Calu3 (cell line): ENCODE measurements around the gene HDGFL2. TPM values are rescaled to one million over a fixed set of nuclear protein-coding genes. Genes with fewer than 3 reads are reported as not detected.

ENCODE experiments used
- Bru-seq: library from RNA; stranded (reverse); fragments of 400-500 nt; gene quantifications from one replicate; lab custom pipeline; 2021; lab: Mats Ljungman, UMichigan
- BruChase-seq, 2 experiments: library from RNA; stranded (reverse); fragments of 400-500 nt; gene quantifications; one replicate each; lab custom pipeline; 2021; lab: Mats Ljungman, UMichigan
- BruUV-seq: library from RNA; stranded (reverse); fragments of 400-500 nt; replicated peaks from 2 replicates; lab custom pipeline; 2021; lab: Mats Ljungman, UMichigan
- CTCF ChIA-PET: fragments of 300-600 bp; sonication (Branson Sonifier 250); formaldehyde crosslinking; loops from one replicate; lab custom pipeline; 2022; ENCODE audit warnings: antibody characterized with exemption; lab: Charles Lee
- DNase-seq: peaks from one replicate; pipeline ENCODE4 v3.0.0; 2022
- H3K27ac Mint-ChIP-seq: one replicate; pipeline ENCODE4 v1.8.0; 2022; ENCODE audit warnings: mixed read lengths; ENCODE audit not compliant: unreplicated experiment
- H3K27me3 Mint-ChIP-seq: one replicate; pipeline ENCODE4 v1.8.0; 2022; ENCODE audit warnings: mixed read lengths; ENCODE audit not compliant: unreplicated experiment
- H3K36me3 Mint-ChIP-seq: one replicate; pipeline ENCODE4 v1.8.0; 2022; ENCODE audit warnings: mild to moderate bottlenecking, moderate library complexity, mixed read lengths; ENCODE audit not compliant: insufficient read depth, unreplicated experiment
- H3K4me1 Mint-ChIP-seq: one replicate; pipeline ENCODE4 v1.8.0; 2022; ENCODE audit warnings: mild to moderate bottlenecking, low read depth, mixed read lengths; ENCODE audit not compliant: unreplicated experiment
- H3K4me3 Mint-ChIP-seq: one replicate; pipeline ENCODE4 v1.8.0; 2022; ENCODE audit warnings: mild to moderate bottlenecking, low read depth, moderate library complexity, mixed read lengths; ENCODE audit not compliant: unreplicated experiment
- H3K9me3 Mint-ChIP-seq: one replicate; pipeline ENCODE4 v1.8.0; 2022; ENCODE audit warnings: low read depth, mixed read lengths; ENCODE audit not compliant: unreplicated experiment
- CTCF ChIP-seq: fragments of 200-600 bp; IDR thresholded peaks from one replicate; pipeline ENCODE4 v1.8.0; 2022; ENCODE audit warnings: antibody characterized with exemption; ENCODE audit not compliant: unreplicated experiment
- intact Hi-C: fragments of 100-400 bp; cut with micrococcal nuclease; formaldehyde crosslinking; loops from one replicate; pipeline ENCODE4 v1.10.0; 2022; ENCODE audit not compliant: unreplicated experiment
- long read RNA-seq: library from polyadenylated mRNA; stranded (forward); transcript quantifications from one replicate; pipeline ENCODE4 v2.0.0, GENCODE V29; 2022
- total RNA-seq: library from RNA; stranded (reverse); gene quantifications from 2 replicates; pipeline ENCODE4 v1.2.3, GENCODE V29; 2022

The HDGFL2 gene
- total RNA-seq (31.9 and 40.6 TPM in 2 replicates), Bru-seq, nascent RNA (percentile 42 among the genes with signal in this experiment), BruChase-seq, experiment 1, labeled RNA remaining after a 6-hour chase (percentile 56 among the genes with signal in this experiment), BruChase-seq, experiment 2, labeled RNA remaining after a 2-hour chase (percentile 53 among the genes with signal in this experiment)
- long read RNA-seq, transcript HDGFL2-208 (16 exons, 2,281 nt): major isoform, 13 of 64 reads
- long read RNA-seq, partial matches to known transcripts: 13 of 64 reads
- long read RNA-seq, other reads (novel, unspliced or antisense): 35 of 64 reads

- Mint-ChIP-seq H3K27me3 (no peaks in the 10 kb centered on the region), H3K36me3 (peaks cover 20% of the 10 kb centered on the region), H3K9me3 (no peaks in the 10 kb centered on the region), H3K4me1 (no peaks in the 10 kb centered on the region), H3K4me3 (no peak within 1 kb of the TSS), H3K27ac (no peak within 1 kb of the TSS)
- no peak for DNase-seq
- CTCF ChIA-PET: interaction anchor here (0.7 to 1.9 kb wide), 3 partner anchors 53 to 163 kb away, joined by 4 to 6 read pairs (median 5); partner anchors contain the start of gene PLIN5
- intact Hi-C loops: no loop called here
- TF ChIP-seq CTCF: no peak
- BruUV-seq: no TSS peak
Measured at GRCh38 chr19:4472174-4472974, at the start of gene HDGFL2. TSS of gene HDGFL2 (plus strand) at chr19:4472297. CDS start at chr19:4472351, 54 bp downstream.

- no peak overlapping the region for H3K4me3 Mint-ChIP-seq
- no peaks in the 10 kb centered on the region for H3K9me3 Mint-ChIP-seq
- DNase-seq: no peak
- intact Hi-C loops: no loop called here
- no peak overlapping the region for H3K27ac Mint-ChIP-seq
- peaks cover 11% of the 10 kb centered on the region for H3K36me3 Mint-ChIP-seq
- no peaks in the 10 kb centered on the region for H3K4me1 Mint-ChIP-seq
- no TSS peak for BruUV-seq
- H3K27me3 Mint-ChIP-seq: no peaks in the 10 kb centered on the region
- CTCF ChIA-PET: no interaction called here
- TF ChIP-seq CTCF: no peak
Measured at GRCh38 chr19:4423416-4424126, 48.5 kb upstream of the HDGFL2 start.

GRCh38 chr19:4425537-4425936, 46.6 kb upstream of the HDGFL2 start:
- DNase-seq: no peak
- CTCF ChIA-PET: no interaction called here
- no peak for TF ChIP-seq CTCF
- intact Hi-C loops: no loop called here
- Mint-ChIP-seq H3K9me3 (no peaks in the 10 kb centered on the region), H3K36me3 (peaks cover 28% of the 10 kb centered on the region), H3K4me1 (no peaks in the 10 kb centered on the region), H3K27ac (no peak overlapping the region), H3K4me3 (no peak overlapping the region), H3K27me3 (no peaks in the 10 kb centered on the region)
- BruUV-seq: no TSS peak

- Mint-ChIP-seq H3K4me3 (no peak overlapping the region), H3K27me3 (no peaks in the 10 kb centered on the region), H3K36me3 (peaks cover 37% of the 10 kb centered on the region), H3K4me1 (no peaks in the 10 kb centered on the region), H3K9me3 (no peaks in the 10 kb centered on the region), H3K27ac (no peak overlapping the region)
- CTCF ChIA-PET: no interaction called here
- no TSS peak for BruUV-seq
- DNase-seq: no peak
- TF ChIP-seq CTCF: no peak
- intact Hi-C loops: no loop called here
Measured at GRCh38 chr19:4428326-4428975, 43.6 kb upstream of the HDGFL2 start.
